K562 (cell line): Measurements from ENCODE around the gene CTPS1. TPM values are rescaled to one million over a fixed set of nuclear protein-coding genes. Genes with fewer than 3 reads are reported as not detected.

Experiments
- ATAC-seq: fragments of 200-7000 bp; cut with Tn5 transposase; 3 replicates; pipeline ENCODE4 v1.9.1; 2020; ENCODE audit warnings: moderate library complexity
- BruUV-seq: library from RNA; stranded (reverse); fragments of 400-500 nt; replicated peaks from 2 replicates; lab custom pipeline; 2021; lab: Mats Ljungman, UMichigan
- CTCF ChIA-PET: fragments of 300-600 bp; formaldehyde crosslinking; extraction: SDS; loops from one replicate; lab custom pipeline; 2021; ENCODE audit warnings: low intra/inter-chr PET ratio; lab: Yijun Ruan, JAX
- POLR2A ChIA-PET: fragments of 300-600, 350-650 bp; sonication (Branson Sonifier 250); formaldehyde crosslinking; extraction: SDS; loops from one replicate; lab custom pipeline; 2021; ENCODE audit warnings: antibody characterized with exemption, inconsistent platforms; lab: Yijun Ruan, JAX
- DNase-seq, 4 experiments: peaks; one replicate each; pipeline versions ENCODE4 v3.0.0 to v3.0.0-alpha.2; 2011 to 2018; ENCODE audit warnings: low spot score in 3 of 4, mixed read lengths in 3 of 4; ENCODE audit errors: extremely low read depth in 1 of 4
- FAIRE-seq: peaks from 2 replicates; lab custom pipeline; 2011; peaks lifted over from hg19 to GRCh38; lab: Jason Lieb, UNC
- H2AFZ ChIP-seq: 2 replicates; pipeline ENCODE4 v1.6.0; 2011; ENCODE audit warnings: low read depth, low read length, control low read depth, inconsistent platforms
- H3K27ac ChIP-seq: fragments of 200-600 bp; 3 replicates; pipeline ENCODE4 v1.8.0; 2011; ENCODE audit warnings: low read depth, mild to moderate bottlenecking, control low read depth, inconsistent platforms, low read length, moderate library complexity, mixed read lengths; ENCODE audit errors: extremely low read depth
- H3K27me3 ChIP-seq, 2 experiments: fragments of 300-600 bp in 1 of 2; 2 replicates in 1 of 2; 3 replicates in 1 of 2; pipeline versions ENCODE4 v1.6.0 to v1.8.0; 2011; ENCODE audit warnings: inconsistent platforms in 2 of 2, low read length in 2 of 2, mild to moderate bottlenecking in 1 of 2, mixed read lengths in 1 of 2, moderate library complexity in 1 of 2; ENCODE audit not compliant: control insufficient read depth in 2 of 2, insufficient read depth in 2 of 2
- H3K36me3 ChIP-seq: fragments of 300-600 bp; 3 replicates; pipeline ENCODE4 v1.8.0; 2011; ENCODE audit warnings: mild to moderate bottlenecking, low read length, inconsistent platforms; ENCODE audit not compliant: control insufficient read depth, insufficient read depth
- H3K4me1 ChIP-seq, 2 experiments: fragments of 200-600 bp in 1 of 2; replicated peaks in 1 of 2; 2 replicates in 1 of 2; 3 replicates in 1 of 2; pipeline versions ENCODE4 v1.5.1 to v1.8.0; 2011; ENCODE audit warnings: inconsistent platforms in 2 of 2, low read length in 2 of 2, mild to moderate bottlenecking in 1 of 2, mixed read lengths in 1 of 2, moderate library complexity in 1 of 2; ENCODE audit not compliant: control insufficient read depth in 2 of 2, insufficient read depth in 2 of 2
- H3K4me2 ChIP-seq: 2 replicates; pipeline ENCODE4 v1.6.1; 2011; ENCODE audit warnings: low read length, control low read depth, inconsistent platforms, mixed read lengths; ENCODE audit not compliant: insufficient read depth
- H3K4me3 ChIP-seq: fragments of 200-600 bp; sonication (generic), shearing (Covaris generic); 2 replicates; pipeline ENCODE4 v1.5.1; 2016; ENCODE audit warnings: control low read depth, inconsistent platforms
- H3K79me2 ChIP-seq: fragments of 200-600 bp; 3 replicates; pipeline ENCODE4 v1.8.0; 2011; ENCODE audit warnings: low read length, inconsistent platforms; ENCODE audit not compliant: control insufficient read depth, insufficient read depth
- H3K9ac ChIP-seq, 2 experiments: 2 replicates each; pipeline versions ENCODE4 v1.6.0 to v1.6.1; 2011; ENCODE audit warnings: low read depth in 2 of 2, low read length in 2 of 2, control low read depth in 1 of 2, inconsistent platforms in 1 of 2, mild to moderate bottlenecking in 1 of 2, mixed read lengths in 1 of 2; ENCODE audit not compliant: insufficient read depth in 1 of 2
- H3K9me1 ChIP-seq: one replicate; pipeline ENCODE4 v1.6.0; 2011; ENCODE audit warnings: inconsistent platforms, mild to moderate bottlenecking, low read length, moderate library complexity; ENCODE audit not compliant: control insufficient read depth, insufficient read depth
- H3K9me3 ChIP-seq: replicated peaks from 2 replicates; pipeline ENCODE4 v1.5.1; 2011; ENCODE audit warnings: low read depth, low read length, inconsistent platforms; ENCODE audit not compliant: control insufficient read depth, insufficient read depth
- H4K20me1 ChIP-seq: replicated peaks from 2 replicates; pipeline ENCODE4 v1.6.1; 2011; ENCODE audit warnings: low read length, inconsistent platforms, mixed read lengths; ENCODE audit not compliant: control insufficient read depth, insufficient read depth
- AFF4 ChIP-seq: sonication (generic); formaldehyde crosslinking; IDR thresholded peaks from 2 replicates; pipeline ENCODE4 v1.8.0; 2023; ENCODE audit warnings: mild to moderate bottlenecking, missing genetic modification reagents
- POLR2A ChIP-seq: fragments of 450-650 bp; conservative IDR thresholded peaks from 2 replicates; pipeline ENCODE4 v1.6.1; 2016
- POLR2AphosphoS5 ChIP-seq: IDR thresholded peaks from 2 replicates; pipeline ENCODE4 v1.6.1; 2011; ENCODE audit warnings: mild to moderate bottlenecking, low read depth, low read length, moderate library complexity; ENCODE audit not compliant: control insufficient read depth, insufficient read depth
- POLR2G ChIP-seq: fragments of 200-400 bp; formaldehyde crosslinking; IDR thresholded peaks from 2 replicates; pipeline ENCODE4 v1.6.1; 2017; ENCODE audit warnings: low read depth, mild to moderate bottlenecking, antibody characterized with exemption, low read length, moderate library complexity
- XRCC3 ChIP-seq: fragments of 450-650 bp; IDR thresholded peaks from 2 replicates; pipeline ENCODE4 v1.6.1; 2017; ENCODE audit warnings: mild to moderate bottlenecking, moderate library complexity
- WGBS: fragments of 100-300 bp; shearing (Covaris generic); methylation state at CpG from one replicate; pipeline ENCODE4 v1.1.6; 2016; ENCODE audit warnings: low coverage, mixed read lengths; ENCODE audit not compliant: insufficient coverage; ENCODE audit errors: missing lambda C conversion rate; 5-methylcytosine and 5-hydroxymethylcytosine counted together
- in situ Hi-C: fragments of 300-500 bp; cut with MboI; formaldehyde crosslinking; loops from 4 replicates; pipeline ENCODE4 v1.15.0; 2018; ENCODE audit warnings: inconsistent platforms, mixed read lengths
- intact Hi-C: fragments of 100-400 bp; cut with micrococcal nuclease; formaldehyde crosslinking; loops from 2 replicates; pipeline ENCODE4 v1.14.2; 2022
- polyA plus RNA-seq, 8 experiments: library from polyadenylated mRNA; depleted of rRNA in 4 of 8; stranded (reverse) in 5 of 8; unstranded in 3 of 8; fragments of >200 nt; fragmentation: Nextera tagmentation in 2 of 8; fragmentation: Illumina TruSeq in 1 of 8; extraction: Ambion mirVana in 2 of 8; extraction: Trizol in 1 of 8; gene quantifications; 2 replicates each; pipeline versions ENCODE4 v1.2.1 to v1.2.3, GENCODE V29; 2011 to 2014; ENCODE audit warnings: inconsistent platforms in 1 of 8, missing spikeins in 1 of 8
- total RNA-seq, 7 experiments: library from RNA; depleted of rRNA in 6 of 7; stranded (reverse); fragments of >200 nt in 6 of 7; fragmentation: Illumina TruSeq in 2 of 7; extraction: Trizol in 2 of 7; gene quantifications; 2 replicates each; pipeline versions ENCODE4 v1.2.1 to v1.2.3, GENCODE V29; 2011 to 2021; ENCODE audit warnings: low replicate concordance in 1 of 7

Gene CTPS1
- total and polyA plus RNA-seq, 9 of the 15 experiments (the other 6 are each of a cell fraction or from before 2014, with no cell fraction given), result 44.4 to 164 (median 87.7) TPM

GRCh38 chr1:41018018-41018410 lies 38.5 kb downstream of the CTPS1 start:
- no peak overlapping the region for H2AFZ ChIP-seq
- peaks cover 0 to 25% of the 10 kb centered on the region in 2 experiments; a peak in 2 of 5 replicates for H3K4me1 ChIP-seq
- no peaks in the 10 kb centered on the region for H3K79me2 ChIP-seq
- H3K27ac ChIP-seq, result no peak overlapping the region
- in situ Hi-C loops, result no loop called here
- H3K4me3 ChIP-seq, result no peak overlapping the region
- 0 out of 4 replicates have a peak overlapping the region, but pooled peaks of 1 of the 2 experiments have one; percentile 4 for H3K9ac ChIP-seq
- H3K4me2 ChIP-seq, result no peak overlapping the region
- ChIA-PET CTCF (no interaction called here), POLR2A (interaction anchor here (1.6 kb wide), 1 partner anchor 15 kb away, joined by 4 read pairs; no protein-coding TSS in a partner anchor)
- BruUV-seq, result no TSS peak
- peaks cover under 1% of the 10 kb centered on the region; the same call in 1 of the 2 replicates for H4K20me1 ChIP-seq
- no peaks in the 10 kb centered on the region for H3K9me3 ChIP-seq
- H3K9me1 ChIP-seq, result peaks cover 10% of the 10 kb centered on the region
- intact Hi-C loops, result no loop called here
- no peak for ATAC-seq
- WGBS, result 100% methylated on average over 8 of the region's 8 CpGs
- no peak for DNase-seq
- TF ChIP-seq POLR2AphosphoS5 (0 out of 2 replicates have a peak, but pooled peaks have one; percentile 51), AFF4 (no peak), POLR2A (0 out of 2 replicates have a peak, but pooled peaks have one; percentile 25), XRCC3 (no peak), POLR2G (peak; percentile 7)
- TF ChIP-seq, all 486 proteins: peak for 3
- no peak for FAIRE-seq
- H3K27me3 ChIP-seq, result no peaks in the 10 kb centered on the region
- H3K36me3 ChIP-seq, result peaks cover 65% of the 10 kb centered on the region; the same call in 2 of the 3 replicates
